DOHH2 (cell line): ENCODE results near the gene RAVER1.

Source experiments
- CTCF ChIP-seq: fragments of 200-600 bp; sonication (generic); IDR thresholded peaks from one replicate; pipeline ENCODE4 v1.5.1; 2014; ENCODE audit warnings: antibody characterized with exemption, mild to moderate bottlenecking, low read depth, low read length; ENCODE audit not compliant: poor library complexity, severe bottlenecking
- EZH2phosphoT487 ChIP-seq: fragments of 200-600 bp; sonication (generic); IDR thresholded peaks from 2 replicates; pipeline ENCODE4 v1.6.1; 2017; ENCODE audit warnings: borderline replicate concordance, mild to moderate bottlenecking, antibody characterized with exemption, low read length, moderate library complexity, mixed read lengths

GRCh38 chr19:10333758-10334587, 644 bp upstream of the RAVER1 start:
- TF ChIP-seq CTCF: no peak
- TF ChIP-seq EZH2phosphoT487: no peak
